Lung (tissue), 12 donors: Measurements from ENCODE around the gene ZFYVE19. TPM values are rescaled to one million over a fixed set of nuclear protein-coding genes. Genes with fewer than 3 reads are reported as not detected.
A peak's percentile ranks its signal among the peaks of the same experiment; 100 is the strongest.

Source experiments
- ATAC-seq: fragments of 200-7000 bp; cut with Tn5 transposase; one replicate; pipeline ENCODE4 v1.9.1; 2020; ENCODE audit warnings: moderate number of reproducible peaks; ENCODE audit not compliant: insufficient read depth, low FRiP score
- DNase-seq, 3 donors: peaks; one replicate each; pipeline ENCODE4 v3.0.0-alpha.2; 2013 to 2017
- H3K27ac ChIP-seq, 2 donors: one replicate each; pipeline ENCODE4 v1.5.1; 2013; ENCODE audit warnings: mild to moderate bottlenecking in 2 of 2, moderate library complexity in 2 of 2, control low read depth in 1 of 2, inconsistent platforms in 1 of 2, low read depth in 1 of 2, low read length in 1 of 2
- H3K27me3 ChIP-seq, 3 donors: one replicate each; pipeline ENCODE4 v1.5.1; 2013; ENCODE audit warnings: low read length in 2 of 3; ENCODE audit not compliant: control insufficient read depth in 3 of 3, insufficient read depth in 3 of 3
- H3K36me3 ChIP-seq, 4 donors: one replicate each; pipeline ENCODE4 v1.5.1; 2013; ENCODE audit warnings: low read length in 4 of 4, mild to moderate bottlenecking in 1 of 4, moderate library complexity in 1 of 4; ENCODE audit not compliant: control insufficient read depth in 4 of 4, insufficient read depth in 4 of 4
- H3K4me1 ChIP-seq, 5 donors: one replicate each; pipeline ENCODE4 v1.5.1; 2013; ENCODE audit warnings: low read length in 5 of 5, mild to moderate bottlenecking in 2 of 5, moderate library complexity in 1 of 5; ENCODE audit not compliant: control insufficient read depth in 5 of 5, insufficient read depth in 5 of 5
- H3K4me3 ChIP-seq: one replicate; pipeline ENCODE4 v1.5.1; 2013; ENCODE audit warnings: mild to moderate bottlenecking, control low read depth, moderate library complexity
- H3K9ac ChIP-seq, 2 donors: one replicate each; pipeline ENCODE4 v1.5.1; 2013; ENCODE audit warnings: low read length in 2 of 2, control low read depth in 1 of 2; ENCODE audit not compliant: insufficient read depth in 1 of 2
- H3K9me3 ChIP-seq, 4 donors: one replicate each; pipeline ENCODE4 v1.5.1; 2013; ENCODE audit warnings: low read length in 3 of 4, mild to moderate bottlenecking in 1 of 4, moderate library complexity in 1 of 4; ENCODE audit not compliant: control insufficient read depth in 4 of 4, insufficient read depth in 3 of 4
- CTCF ChIP-seq: IDR thresholded peaks from 2 replicates; pipeline ENCODE4 v1.5.1; 2012; ENCODE audit warnings: mild to moderate bottlenecking; ENCODE audit errors: control extremely low read depth, extremely low read depth
- WGBS, 2 donors: extraction: QIAGEN DNeasy Blood & Tissue Kit; methylation state at CpG; one replicate each; pipeline ENCODE4 v1.1.7; 2013; 5-methylcytosine and 5-hydroxymethylcytosine counted together
- polyA plus RNA-seq, 2 donors: library from polyadenylated mRNA; stranded (reverse); fragments of 200-250 nt; gene quantifications; one replicate each; pipeline ENCODE4 v1.2.1, GENCODE V29; 2013
- total RNA-seq, 2 donors: library from RNA; depleted of rRNA in 1 of 2; stranded (reverse); fragments of >200 nt in 1 of 2; gene quantifications; one replicate each; pipeline ENCODE4 v1.2.1, GENCODE V29; 2014 to 2021
- donor health status: control.
- donor health status: control.
- donor health status: Bipolar disorder and iron deficiency.
- donor health status: healthy.
- donor health status: DM: yes; HTN: yes; CAD: no.

Gene ZFYVE19
- total and polyA plus RNA-seq, 4 donors, result 17.3 to 25.0 (median 21.2) TPM

- DNase-seq, result no peak
- Histone ChIP-seq H3K27me3 (no peaks in the 10 kb centered on the region), H3K27ac (peak overlapping the region; percentile 88 to 97), H3K36me3 (peaks cover 0 to 10% (median 7%) of the 10 kb centered on the region in 4 donors), H3K9ac (peak overlapping the region; percentile 74 to 91), H3K9me3 (no peaks in the 10 kb centered on the region), H3K4me3 (peak overlapping the region; percentile 87), H3K4me1 (peaks cover 5 to 12% (median 5%) of the 10 kb centered on the region in 5 donors)
- 1 to 4% methylated on average over 2 of the region's 2 CpGs for WGBS, 2 donors
- TF ChIP-seq CTCF, result no peak
- ATAC-seq, result no peak
Measured at GRCh38 chr15:40806672-40807027, 239 bp upstream of the ZFYVE19 start.

- Histone ChIP-seq H3K27ac (no peak overlapping the region), H3K27me3 (no peaks in the 10 kb centered on the region), H3K4me1 (peaks cover 0 to 12% (median 5%) of the 10 kb centered on the region in 5 donors), H3K4me3 (peak overlapping the region; percentile 53), H3K36me3 (peaks cover 0 to 12% (median 7%) of the 10 kb centered on the region in 4 donors), H3K9ac (peak overlapping the region in 1 of 2 donors; percentile 11), H3K9me3 (no peaks in the 10 kb centered on the region)
- DNase-seq, result no peak
- ATAC-seq, result no peak
- 9 to 29% methylated on average over 19 of the region's 19 CpGs for WGBS, 2 donors
- TF ChIP-seq CTCF, result no peak
Measured at GRCh38 chr15:40807888-40808461, 1.1 kb downstream of the ZFYVE19 start.

DNA sequence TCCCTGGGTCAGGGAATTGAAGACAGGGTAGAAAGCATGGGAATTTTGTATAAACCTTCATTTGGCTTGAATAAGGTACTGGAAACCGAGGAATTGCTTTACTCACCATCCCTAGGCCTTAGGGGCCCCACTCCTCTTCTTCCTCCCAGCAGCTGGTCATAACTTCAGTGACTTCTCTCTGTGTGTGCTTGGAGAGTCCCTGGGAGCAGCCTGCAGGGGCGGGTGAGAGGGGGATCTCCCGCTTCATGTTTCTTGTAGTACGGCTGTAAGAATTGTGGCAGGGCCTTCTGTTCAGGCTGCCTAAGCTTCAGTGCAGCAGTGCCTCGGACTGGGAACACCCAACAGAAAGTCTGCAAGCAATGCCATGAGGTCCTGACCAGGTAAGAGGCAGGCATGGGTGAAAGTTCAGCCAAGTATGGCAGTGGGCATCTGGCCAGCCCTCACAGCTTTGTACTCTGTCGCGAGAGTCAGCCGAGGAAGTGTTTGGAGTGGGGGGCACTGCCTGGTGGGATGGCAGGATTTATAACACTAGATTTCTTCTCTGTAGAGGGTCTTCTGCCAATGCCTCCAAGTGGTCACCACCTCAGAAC is 2.1 kb downstream of the ZFYVE19 start:
- no peaks in the 10 kb centered on the region for H3K27me3 ChIP-seq
- no peak for TF ChIP-seq CTCF
- WGBS, 2 donors, result 77 to 89% methylated on average over 8 of the region's 8 CpGs
- no peaks in the 10 kb centered on the region for H3K9me3 ChIP-seq
- no peak overlapping the region for H3K27ac ChIP-seq
- no peak overlapping the region for H3K4me3 ChIP-seq
- H3K4me1 ChIP-seq, result peaks cover 0 to 12% (median 5%) of the 10 kb centered on the region in 5 donors
- ATAC-seq, result no peak
- DNase-seq, result no peak
- H3K36me3 ChIP-seq, result peaks cover 0 to 15% (median 11%) of the 10 kb centered on the region in 4 donors
- H3K9ac ChIP-seq, result no peak overlapping the region
